Measurements from ENCODE around the gene SLIT1.
A peak's percentile ranks its signal among the peaks of the same experiment; 100 is the strongest.

SLIT1 gene

GRCh38 chr10:97078261-97078937, 107.4 kb downstream of the SLIT1 start:
- DNase-seq = no peak

GRCh38 chr10:97076781-97077180, 109.0 kb downstream of the SLIT1 start:
- DNase-seq = no peak

GRCh38 chr10:97075961-97076525, 109.7 kb downstream of the SLIT1 start:
- DNase-seq = no peak

- DNase-seq = no peak
These were observed 110.3 kb downstream of the SLIT1 start for GRCh38 chr10:97075421-97075820.

GRCh38 chr10:97074256-97075145, 111.3 kb downstream of the SLIT1 start:
- no peak for DNase-seq

GRCh38 chr10:97072851-97073665, 112.7 kb downstream of the SLIT1 start:
- peak; percentile 65 to 77 for DNase-seq

- DNase-seq = no peak
These were observed 114.3 kb downstream of the SLIT1 start for GRCh38 chr10:97071496-97071895.

- DNase-seq = peak in 1 of 2 experiments; percentile 22
These were observed 116.0 kb downstream of the SLIT1 start for GRCh38 chr10:97069576-97070362.

- DNase-seq = no peak
These were observed 116.7 kb downstream of the SLIT1 start for GRCh38 chr10:97069026-97069425.

- DNase-seq = no peak
These were observed 117.9 kb downstream of the SLIT1 start for GRCh38 chr10:97067716-97068391.

GRCh38 chr10:97066877-97067555, 118.7 kb downstream of the SLIT1 start:
- no peak for DNase-seq

- DNase-seq = no peak
These were observed 119.8 kb downstream of the SLIT1 start for GRCh38 chr10:97065686-97066660.

GRCh38 chr10:97065128-97065527, 120.6 kb downstream of the SLIT1 start:
- no peak for DNase-seq

- DNase-seq = no peak
These were observed 121.5 kb downstream of the SLIT1 start for GRCh38 chr10:97063983-97064837.

GRCh38 chr10:97063271-97063982, 122.3 kb downstream of the SLIT1 start:
- no peak for DNase-seq

GRCh38 chr10:97062456-97062855, 123.3 kb downstream of the SLIT1 start:
- DNase-seq = no peak

- DNase-seq = no peak
These were observed 123.7 kb downstream of the SLIT1 start for GRCh38 chr10:97062046-97062445.

- DNase-seq = no peak
These were observed 124.3 kb downstream of the SLIT1 start for GRCh38 chr10:97061423-97061822.

Measured in stimulated activated CD4-positive, alpha-beta T cell treated with anti-CD3 and anti-CD28 coated beads, Interleukin-4, amount 100 ng/mL, for 4 hours (primary cell).